Common myeloid progenitor, CD34-positive (primary cell): ENCODE data around the gene IRAK3.
"Not testable (repeated sequence)": the region's sequence is repeated elsewhere in the genome, so short reads cannot be mapped to it uniquely, and the experiment has no call there.

ENCODE experiments used
- CTCF ChIA-PET: fragments of 350-600 bp; sonication (Branson Sonifier 250); formaldehyde crosslinking; loops from one replicate; lab custom pipeline; 2021; ENCODE audit warnings: antibody characterized with exemption; lab: Charles Lee
- POLR2A ChIA-PET: fragments of 350-600 bp; sonication (Branson Sonifier 250); formaldehyde crosslinking; loops from one replicate; lab custom pipeline; 2021; ENCODE audit warnings: antibody characterized with exemption; lab: Charles Lee
- DNase-seq, 3 donors: peaks; one replicate each; pipeline versions ENCODE4 v3.0.0 to v3.0.0-alpha.2; 2013
- H3K27ac ChIP-seq, 2 experiments: 1 replicate in 1 of 2; 2 replicates in 1 of 2; pipeline ENCODE4 v1.7.0; 2013; ENCODE audit warnings: inconsistent platforms in 2 of 2, low read length in 2 of 2, mild to moderate bottlenecking in 2 of 2, low read depth in 1 of 2, moderate library complexity in 1 of 2; ENCODE audit not compliant: severe bottlenecking in 2 of 2, insufficient read depth in 1 of 2, poor library complexity in 1 of 2
- H3K27me3 ChIP-seq, 5 experiments: replicated peaks in 2 of 5; 1 replicate in 3 of 5; 2 replicates in 2 of 5; pipeline versions ENCODE4 v1.6.1 to v1.7.0; 2013; ENCODE audit warnings: low read length in 4 of 5, mild to moderate bottlenecking in 2 of 5, moderate library complexity in 2 of 5, inconsistent platforms in 1 of 5; ENCODE audit not compliant: insufficient read depth in 5 of 5, control insufficient read depth in 4 of 5
- H3K36me3 ChIP-seq, 4 experiments: 1 replicate in 2 of 4; 2 replicates in 2 of 4; pipeline versions ENCODE4 v1.6.1 to v1.7.0; 2013; ENCODE audit warnings: low read length in 3 of 4, control low read depth in 1 of 4, mild to moderate bottlenecking in 1 of 4; ENCODE audit not compliant: control insufficient read depth in 4 of 4, insufficient read depth in 4 of 4
- H3K4me1 ChIP-seq, 4 experiments: 1 replicate in 3 of 4; 2 replicates in 1 of 4; pipeline versions ENCODE4 v1.6.1 to v1.7.1; 2013; ENCODE audit warnings: low read length in 3 of 4, mild to moderate bottlenecking in 3 of 4, control low read depth in 1 of 4, inconsistent platforms in 1 of 4, moderate library complexity in 1 of 4; ENCODE audit not compliant: control insufficient read depth in 4 of 4, insufficient read depth in 4 of 4; ENCODE audit errors: control extremely low read depth in 1 of 4
- H3K4me3 ChIP-seq, 7 experiments: 1 replicate in 4 of 7; 2 replicates in 3 of 7; pipeline versions ENCODE4 v1.5.1 to v1.7.0; 2013; ENCODE audit warnings: mild to moderate bottlenecking in 7 of 7, low read length in 6 of 7, moderate library complexity in 6 of 7, inconsistent platforms in 2 of 7, low read depth in 2 of 7, control low read depth in 1 of 7; ENCODE audit not compliant: insufficient read depth in 4 of 7, control insufficient read depth in 1 of 7; ENCODE audit errors: extremely low read depth in 1 of 7
- H3K9me3 ChIP-seq, 5 experiments: 1 replicate in 4 of 5; 2 replicates in 1 of 5; pipeline versions ENCODE4 v1.6.1 to v1.7.1; 2013; ENCODE audit warnings: low read length in 4 of 5, mild to moderate bottlenecking in 2 of 5, inconsistent platforms in 1 of 5, low read depth in 1 of 5, moderate library complexity in 1 of 5; ENCODE audit not compliant: control insufficient read depth in 4 of 5, insufficient read depth in 2 of 5; ENCODE audit errors: control extremely low read depth in 1 of 5
- WGBS: methylation state at CpG from one replicate; pipeline ENCODE4 v1.1.5; 2013; ENCODE audit not compliant: insufficient coverage; 5-methylcytosine and 5-hydroxymethylcytosine counted together

The IRAK3 gene

DNA sequence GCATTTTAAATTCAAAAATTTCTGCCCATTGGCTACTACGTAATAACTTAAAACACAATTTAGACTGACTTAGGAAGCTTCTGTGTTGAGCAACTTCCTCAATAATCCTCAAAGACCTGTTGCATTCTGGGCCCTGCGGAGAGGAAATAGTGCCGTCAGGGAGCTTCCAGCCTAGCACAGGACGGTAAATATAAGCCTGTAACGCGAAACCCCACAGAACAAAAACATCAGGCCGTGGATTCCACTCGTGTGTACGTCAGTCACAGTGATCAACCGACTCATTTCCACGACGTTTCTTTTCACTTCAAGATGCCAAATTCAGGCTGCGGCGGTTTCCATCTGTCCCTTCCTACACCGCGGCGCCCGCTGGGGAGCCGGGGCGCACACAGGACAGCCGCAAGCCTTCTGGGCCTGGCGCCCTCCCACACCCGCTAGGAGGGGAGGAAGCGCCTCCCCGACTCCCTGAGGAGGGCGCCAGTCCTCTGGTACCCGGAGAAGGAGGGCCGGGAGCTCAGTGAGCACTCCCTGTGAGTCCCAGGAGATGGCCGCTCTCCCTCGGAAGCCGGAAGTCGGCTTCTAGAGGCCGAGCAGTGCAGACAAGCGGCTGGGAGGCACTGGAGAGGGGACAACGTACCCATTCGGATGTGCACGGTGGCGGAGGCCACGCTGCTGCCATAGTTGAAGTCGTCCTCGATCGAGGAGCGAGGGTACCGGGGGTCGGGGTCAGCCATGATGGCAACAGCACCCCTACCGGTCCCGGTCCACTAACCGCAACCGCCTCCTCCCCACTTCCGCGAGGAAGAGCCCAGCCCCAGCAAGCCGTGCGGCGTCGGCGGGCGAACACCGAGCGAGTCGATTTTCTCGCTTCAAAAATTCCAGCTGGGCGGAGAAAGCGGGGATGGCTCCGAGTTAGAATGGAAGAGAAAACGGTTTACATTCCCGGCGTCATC lies 19.5 kb upstream of the IRAK3 start, which contains the start of gene TMBIM4:
Gene TMBIM4, minus strand, starts transcription at position 776 of the 950 bp plus-strand sequence. Its CDS starts 45 bp downstream, at position 731.
- POLR2A ChIA-PET = interaction anchor here (0.5 to 1.9 kb wide), 8 partner anchors 12 to 68 kb away, joined by 3 to 20 read pairs (median 4); partner anchors contain the start of genes IRAK3 and LLPH
- CTCF ChIA-PET = interaction anchor here (0.7 to 2.6 kb wide), 16 partner anchors 8 to 238 kb away, joined by 3 to 21 read pairs (median 4); partner anchors contain the start of gene IRAK3
- Histone ChIP-seq H3K4me3 (peak within 1 kb of the TSS; percentile 71 to 97 (median 91)), H3K4me1 (peaks cover 10 to 22% (median 12%) of the 10 kb centered on the region in 4 experiments), H3K36me3 (peaks cover 3 to 14% (median 8%) of the 10 kb centered on the region in 4 experiments), H3K27ac (peak within 1 kb of the TSS; percentile 95 to 98), H3K27me3 (no peaks in the 10 kb centered on the region), H3K9me3 (peaks cover 0 to 5% (median 3%) of the 10 kb centered on the region in 5 experiments)
- 0% methylated on average over 56 of the region's 67 CpGs for WGBS
- peak; percentile 93 to 98 (median 96) for DNase-seq

DNA sequence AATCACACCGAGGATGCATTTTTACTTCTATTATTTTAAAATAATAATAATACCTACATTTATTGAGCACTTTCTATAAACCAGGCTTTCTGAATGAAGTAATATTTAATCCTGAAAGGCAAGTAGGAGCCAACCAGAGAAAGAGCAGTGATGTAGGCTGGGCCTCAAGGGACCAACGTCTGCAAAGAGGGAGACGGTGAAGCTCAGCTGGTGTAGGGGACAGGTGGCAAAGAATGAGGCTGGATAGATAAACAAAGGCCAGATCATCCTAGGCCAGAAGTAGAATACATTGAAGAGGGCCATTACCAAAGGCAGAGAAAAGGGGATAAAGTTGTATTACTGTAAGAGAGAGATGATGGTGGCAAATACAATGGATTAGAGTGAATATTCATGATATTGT lies 18.4 kb upstream of the IRAK3 start:
- no peaks in the 10 kb centered on the region for H3K27me3 ChIP-seq
- H3K4me1 ChIP-seq = peaks cover 10 to 22% (median 12%) of the 10 kb centered on the region in 4 experiments
- H3K36me3 ChIP-seq = peaks cover 3 to 14% (median 8%) of the 10 kb centered on the region in 4 experiments
- peak overlapping the region in 6 of 7 experiments; percentile 87 to 97 (median 92) for H3K4me3 ChIP-seq
- WGBS = 100% methylated on average over 2 of the region's 3 CpGs
- peaks cover 0 to 3% (median 0%) of the 10 kb centered on the region in 5 experiments for H3K9me3 ChIP-seq
- no peak overlapping the region for H3K27ac ChIP-seq
- ChIA-PET CTCF (interaction anchor here (1.0 to 2.0 kb wide), 2 partner anchors 9 to 21 kb away, joined by 5 to 15 read pairs; no protein-coding TSS in a partner anchor), POLR2A (interaction anchor here (1.8 kb wide), 1 partner anchor 66 kb away, joined by 4 read pairs; no protein-coding TSS in a partner anchor)
- no peak for DNase-seq

- POLR2A ChIA-PET, CTCF ChIA-PET, H3K9me3 ChIP-seq, H3K27me3 ChIP-seq, DNase-seq, H3K36me3 ChIP-seq, H3K4me3 ChIP-seq, H3K4me1 ChIP-seq, H3K27ac ChIP-seq: not testable (repeated sequence)
- WGBS = 97% methylated on average over 41 of the region's 54 CpGs
Measured at GRCh38 chr12:66174391-66175325, 14.4 kb upstream of the IRAK3 start.

DNA sequence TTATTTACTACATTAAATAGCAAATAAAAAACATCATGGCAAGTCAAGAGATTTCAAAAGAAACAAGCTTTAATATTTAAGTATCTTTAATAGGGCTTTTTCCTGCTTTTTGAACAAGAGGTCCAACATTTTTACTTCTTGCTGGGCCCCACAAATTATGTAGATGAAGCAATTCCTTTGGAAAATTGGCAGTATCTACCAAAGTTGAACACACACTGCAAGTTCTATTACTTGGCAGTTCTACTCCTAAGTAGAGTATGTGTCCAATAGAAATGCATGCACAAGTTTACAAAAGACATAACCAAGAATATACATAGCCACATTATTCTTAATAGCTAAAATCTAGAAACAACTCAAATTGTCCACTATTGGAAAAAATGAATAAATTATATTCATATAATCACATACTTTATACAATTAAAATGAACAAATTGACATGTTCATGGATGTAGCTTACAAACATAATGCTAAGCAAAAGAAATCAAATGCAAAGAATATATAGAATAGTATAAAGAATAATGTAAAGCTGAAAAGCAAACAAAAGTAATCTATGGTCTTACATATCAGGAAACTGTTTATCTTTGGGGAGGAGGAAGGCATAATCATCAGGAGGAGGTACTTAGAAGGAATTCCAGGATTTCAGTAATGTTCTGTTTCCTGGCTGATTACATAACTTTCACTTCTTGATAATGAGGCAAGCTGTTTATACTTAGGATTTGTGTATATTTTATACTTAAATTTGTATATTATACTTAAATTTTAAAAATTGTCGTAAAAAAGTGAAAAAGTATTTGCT lies 12.7 kb upstream of the IRAK3 start:
- WGBS = no CpG with 5 or more reads among the region's 1 CpG
- Histone ChIP-seq H3K27ac (no peak overlapping the region), H3K27me3 (no peaks in the 10 kb centered on the region), H3K4me1 (peaks cover 0 to 2% (median 0%) of the 10 kb centered on the region in 4 experiments), H3K9me3 (no peaks in the 10 kb centered on the region), H3K4me3 (no peak overlapping the region), H3K36me3 (no peaks in the 10 kb centered on the region)
- CTCF ChIA-PET = interaction anchor here (1.0 kb wide), 1 partner anchor 9 kb away, joined by 4 read pairs; no protein-coding TSS in a partner anchor
- no peak for DNase-seq
- POLR2A ChIA-PET = no interaction called here

DNA sequence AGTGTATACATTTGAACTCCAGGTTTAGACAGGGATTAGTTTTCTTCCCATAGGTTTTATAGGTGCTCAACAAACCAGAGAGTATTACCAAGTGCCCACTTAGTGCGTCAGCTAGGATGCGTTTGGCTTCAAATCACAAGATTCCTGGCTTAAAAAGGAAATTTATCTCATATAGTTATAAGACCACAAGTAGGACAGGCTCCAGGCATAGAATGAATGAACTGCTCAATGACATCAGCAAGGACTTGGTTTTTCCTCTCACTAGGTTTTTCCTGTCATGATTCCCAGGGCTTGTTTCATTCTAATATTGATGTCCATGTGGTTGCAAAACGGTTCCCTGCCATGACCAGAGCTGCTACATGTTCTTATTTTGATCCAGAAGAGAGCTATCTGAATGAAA lies 6.1 kb upstream of the IRAK3 start:
- no peak overlapping the region for H3K27ac ChIP-seq
- peaks cover 0 to 5% (median 0%) of the 10 kb centered on the region in 4 experiments for H3K4me1 ChIP-seq
- no peaks in the 10 kb centered on the region for H3K9me3 ChIP-seq
- ChIA-PET CTCF (interaction anchor here (0.7 to 2.5 kb wide), 4 partner anchors 9 to 53 kb away, joined by 3 to 5 read pairs (median 4); no protein-coding TSS in a partner anchor), POLR2A (no interaction called here)
- H3K36me3 ChIP-seq = no peaks in the 10 kb centered on the region
- WGBS = 100% methylated on average over 2 of the region's 3 CpGs
- H3K27me3 ChIP-seq = no peaks in the 10 kb centered on the region
- H3K4me3 ChIP-seq = no peak overlapping the region
- no peak for DNase-seq

DNA sequence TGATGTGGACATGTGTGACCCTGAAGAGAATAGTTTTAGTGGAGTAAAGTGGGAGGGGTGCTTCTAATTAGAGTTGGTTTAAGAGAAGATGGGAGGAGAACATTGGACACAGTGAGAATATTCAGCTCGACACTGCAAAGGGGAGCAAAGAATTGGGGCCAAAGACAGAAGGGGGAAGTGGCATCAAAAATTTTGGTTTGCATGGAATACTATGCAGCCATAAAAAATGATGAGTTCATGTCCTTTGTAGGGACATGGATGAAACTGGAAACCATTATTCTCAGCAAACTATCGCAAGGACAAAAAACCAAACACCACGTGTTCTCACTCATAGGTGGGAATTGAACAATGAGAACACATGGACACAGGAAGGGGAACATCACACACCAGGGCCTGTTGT lies 4.2 kb upstream of the IRAK3 start:
- H3K4me3 ChIP-seq, POLR2A ChIA-PET, DNase-seq, H3K27me3 ChIP-seq, H3K9me3 ChIP-seq, H3K36me3 ChIP-seq, H3K27ac ChIP-seq: not testable (repeated sequence)
- CTCF ChIA-PET = interaction anchor here (2.5 kb wide), 1 partner anchor 43 kb away, joined by 5 read pairs; no protein-coding TSS in a partner anchor
- peaks cover 4 to 16% (median 9%) of the 10 kb centered on the region in 4 experiments for H3K4me1 ChIP-seq
- WGBS = 100% methylated on average over 1 of the region's 3 CpGs
